GM23338 (cell line): Measurements from ENCODE around the gene SESN2. TPM values are rescaled to one million over a fixed set of nuclear protein-coding genes. Genes with fewer than 3 reads are reported as not detected.

Source experiments
- ATAC-seq: fragments of 200-7000 bp; cut with Tn5 transposase; 3 replicates; pipeline ENCODE4 v1.9.1; 2020
- DNase-seq: peaks from one replicate; pipeline ENCODE4 v3.0.0-alpha.2; 2015; ENCODE audit warnings: low spot score
- H2AFZ ChIP-seq: fragments of 200-600 bp; sonication (generic); 2 replicates; pipeline ENCODE4 v1.8.0; 2016; ENCODE audit warnings: antibody characterized with exemption, mild to moderate bottlenecking, moderate library complexity
- H3F3A ChIP-seq: fragments of 200-600 bp; sonication (generic); replicated peaks from 2 replicates; pipeline ENCODE4 v1.8.0; 2017; ENCODE audit warnings: antibody characterized with exemption, mixed run types, low read depth
- H3K27ac ChIP-seq: fragments of 200-600 bp; sonication (generic); 2 replicates; pipeline ENCODE4 v1.6.1; 2016; ENCODE audit warnings: low read depth
- H3K27me3 ChIP-seq: fragments of 200-600 bp; sonication (generic); 2 replicates; pipeline ENCODE4 v1.8.0; 2016; ENCODE audit warnings: mild to moderate bottlenecking, mixed run types, moderate library complexity; ENCODE audit not compliant: insufficient read depth
- H3K36me3 ChIP-seq: fragments of 200-600 bp; sonication (generic); 2 replicates; pipeline ENCODE4 v1.8.0; 2016; ENCODE audit warnings: mild to moderate bottlenecking; ENCODE audit not compliant: insufficient read depth
- H3K4me1 ChIP-seq: fragments of 200-600 bp; sonication (generic); 2 replicates; pipeline ENCODE4 v1.8.0; 2016; ENCODE audit warnings: mild to moderate bottlenecking, moderate library complexity; ENCODE audit not compliant: insufficient read depth
- H3K4me2 ChIP-seq: fragments of 200-600 bp; sonication (generic); 2 replicates; pipeline ENCODE4 v1.7.1; 2017; ENCODE audit warnings: mixed run types
- H3K4me3 ChIP-seq: fragments of 200-600 bp; sonication (generic); 2 replicates; pipeline ENCODE4 v1.6.1; 2016; ENCODE audit warnings: mixed run types
- H3K79me2 ChIP-seq: fragments of 200-600 bp; sonication (generic); replicated peaks from 2 replicates; pipeline ENCODE4 v1.8.0; 2017; ENCODE audit warnings: mild to moderate bottlenecking; ENCODE audit not compliant: insufficient read depth
- H3K9me2 ChIP-seq: fragments of 200-600 bp; sonication (generic); 2 replicates; pipeline ENCODE4 v1.8.0; 2017; ENCODE audit not compliant: insufficient read depth
- H4K20me1 ChIP-seq: fragments of 200-600 bp; sonication (generic); replicated peaks from 2 replicates; pipeline ENCODE4 v1.8.0; 2017; ENCODE audit warnings: mild to moderate bottlenecking; ENCODE audit not compliant: insufficient read depth
- H3K27ac Mint-ChIP-seq: 2 replicates; pipeline ENCODE4 v1.8.0; 2020; ENCODE audit warnings: inconsistent platforms, mild to moderate bottlenecking, moderate library complexity, mixed read lengths
- H3K27me3 Mint-ChIP-seq: 3 replicates; pipeline ENCODE4 v1.8.0; 2022; ENCODE audit warnings: low read depth, mild to moderate bottlenecking, moderate library complexity, mixed read lengths, inconsistent platforms; ENCODE audit not compliant: insufficient read depth, poor library complexity
- H3K36me3 Mint-ChIP-seq: 3 replicates; pipeline ENCODE4 v1.8.0; 2021; ENCODE audit warnings: low read depth, mild to moderate bottlenecking, inconsistent platforms, moderate library complexity, mixed read lengths
- H3K4me1 Mint-ChIP-seq: 3 replicates; pipeline ENCODE4 v1.8.0; 2020; ENCODE audit warnings: mild to moderate bottlenecking, inconsistent platforms, mixed read lengths
- H3K4me3 Mint-ChIP-seq: 3 replicates; pipeline ENCODE4 v1.8.0; 2021; ENCODE audit warnings: moderate library complexity, mild to moderate bottlenecking, inconsistent platforms, mixed read lengths
- H3K9me3 Mint-ChIP-seq: 3 replicates; pipeline ENCODE4 v1.8.0; 2020; ENCODE audit warnings: moderate library complexity, mild to moderate bottlenecking, inconsistent platforms, mixed read lengths
- CREB1 ChIP-seq: fragments of 250-450 bp; sonication (Bioruptor Pico); IDR thresholded peaks from 2 replicates; pipeline ENCODE4 v1.5.0; 2020; ENCODE audit warnings: low read depth, mild to moderate bottlenecking, moderate library complexity
- CTCF ChIP-seq, 2 experiments: fragments of 200-600 bp in 1 of 2; sonication (generic) in 1 of 2; conservative IDR thresholded peaks; 2 replicates each; pipeline versions ENCODE4 v1.5.1 to v1.6.1; 2016 to 2017; ENCODE audit warnings: antibody characterized with exemption in 2 of 2, low read depth in 2 of 2, mild to moderate bottlenecking in 2 of 2, moderate library complexity in 1 of 2
- ETS1 ChIP-seq: IDR thresholded peaks from 2 replicates; pipeline ENCODE4 v1.6.1; 2016; ENCODE audit warnings: antibody characterized with exemption
- EZH2 ChIP-seq: fragments of 200-600 bp; sonication (generic); IDR thresholded peaks from one replicate; pipeline ENCODE4 v1.8.0; 2017; ENCODE audit warnings: antibody characterized with exemption, mild to moderate bottlenecking, low read depth; ENCODE audit not compliant: unreplicated experiment
- EZH2phosphoT487 ChIP-seq: fragments of 200-600 bp; sonication (generic); IDR thresholded peaks from one replicate; pipeline ENCODE4 v1.8.1; 2018; ENCODE audit warnings: antibody characterized with exemption; ENCODE audit not compliant: unreplicated experiment
- JUNB ChIP-seq: IDR thresholded peaks from one replicate; pipeline ENCODE4 v1.6.1; 2016; ENCODE audit warnings: antibody characterized with exemption; ENCODE audit not compliant: unreplicated experiment
- NANOG ChIP-seq: IDR thresholded peaks from 2 replicates; pipeline ENCODE4 v1.6.1; 2016; ENCODE audit warnings: antibody characterized with exemption, borderline replicate concordance
- POLR2AphosphoS5 ChIP-seq: IDR thresholded peaks from 2 replicates; pipeline ENCODE4 v1.6.1; 2016; ENCODE audit warnings: antibody characterized with exemption, low read depth
- REST ChIP-seq: IDR thresholded peaks from one replicate; pipeline ENCODE4 v1.6.1; 2018; ENCODE audit warnings: antibody characterized with exemption; ENCODE audit not compliant: unreplicated experiment
- STAT1 ChIP-seq: IDR thresholded peaks from one replicate; pipeline ENCODE4 v1.6.1; 2016; ENCODE audit warnings: antibody characterized with exemption; ENCODE audit not compliant: unreplicated experiment
- ZNF114 ChIP-seq: fragments of 250-450 bp; sonication (Bioruptor Pico); IDR thresholded peaks from 2 replicates; pipeline ENCODE4 v1.5.0; 2020; ENCODE audit warnings: mild to moderate bottlenecking, moderate library complexity
- ZNF331 ChIP-seq: fragments of 250-450 bp; sonication (Bioruptor Pico); IDR thresholded peaks from 2 replicates; pipeline ENCODE4 v1.5.0; 2020; ENCODE audit warnings: low read depth, mild to moderate bottlenecking, moderate library complexity
- ZNF462 ChIP-seq: fragments of 250-450 bp; sonication (Bioruptor Pico); IDR thresholded peaks from 2 replicates; pipeline ENCODE4 v1.5.0; 2020; ENCODE audit warnings: mild to moderate bottlenecking, moderate library complexity
- polyA plus RNA-seq: library from polyadenylated mRNA; unstranded; fragments of >200 nt; fragmentation: Nextera tagmentation; extraction: Ambion mirVana; gene quantifications from 2 replicates; pipeline ENCODE4 v1.2.1, GENCODE V29; 2016
- total RNA-seq: library from RNA; depleted of rRNA; stranded (reverse); fragments of >200 nt; shearing (Covaris generic); gene quantifications from 2 replicates; pipeline ENCODE4 v1.2.3, GENCODE V29; 2014

Gene SESN2
- total and polyA plus RNA-seq, 2 experiments from 2014 or later = 22.8 to 52.1 TPM

- Histone ChIP-seq H3K27me3 (no peaks in the 10 kb centered on the region), H3K4me3 (peak overlapping the region; percentile 56), H3K4me1 (no peaks in the 10 kb centered on the region), H3K4me2 (0 out of 2 replicates have a peak overlapping the region, but pooled peaks have one; percentile 2), H3K9me2 (no peaks in the 10 kb centered on the region), H3K79me2 (no peaks in the 10 kb centered on the region), H3K36me3 (peaks cover 6% of the 10 kb centered on the region; the same call in 1 of the 2 replicates), H4K20me1 (no peaks in the 10 kb centered on the region), H3K27ac (no peak overlapping the region), H2AFZ (0 out of 2 replicates have a peak overlapping the region, but pooled peaks have one; percentile 0), H3F3A (no peaks in the 10 kb centered on the region)
- peaks cover 13% of the 10 kb centered on the region for H3K36me3 Mint-ChIP-seq
- H3K27ac Mint-ChIP-seq = peak overlapping the region; percentile 97
- ATAC-seq (no peak), DNase-seq (no peak)
- peaks cover 7% of the 10 kb centered on the region for H3K27me3 Mint-ChIP-seq
- peaks cover 8% of the 10 kb centered on the region; the same call in 1 of the 3 replicates for H3K4me1 Mint-ChIP-seq
- H3K9me3 Mint-ChIP-seq = peaks cover 5% of the 10 kb centered on the region; the same call in 1 of the 3 replicates
- TF ChIP-seq STAT1 = no peak
- no peak for TF ChIP-seq CREB1 (CRISPR knock-in tag)
- TF ChIP-seq JUNB = no peak
- TF ChIP-seq ETS1 = no peak
- TF ChIP-seq EZH2 = no peak
- TF ChIP-seq REST = no peak
- TF ChIP-seq ZNF114 (CRISPR knock-in tag) = no peak
- no peak for TF ChIP-seq EZH2phosphoT487
- TF ChIP-seq POLR2AphosphoS5 = no peak
- no peak for TF ChIP-seq ZNF462 (CRISPR knock-in tag)
- no peak for TF ChIP-seq ZNF331 (CRISPR knock-in tag)
- no peak for TF ChIP-seq NANOG
- no peak for TF ChIP-seq CTCF (conservative IDR thresholded peaks at IDR 0.05; ENCODE audit: low read depth in 2 of 2)
- H3K4me3 Mint-ChIP-seq = peak overlapping the region; percentile 87
Observed at GRCh38 chr1:28328228-28328648, 68.9 kb downstream of the SESN2 start.
